ENCODE measurements around the gene TRNP1.

TRNP1 gene

DNA sequence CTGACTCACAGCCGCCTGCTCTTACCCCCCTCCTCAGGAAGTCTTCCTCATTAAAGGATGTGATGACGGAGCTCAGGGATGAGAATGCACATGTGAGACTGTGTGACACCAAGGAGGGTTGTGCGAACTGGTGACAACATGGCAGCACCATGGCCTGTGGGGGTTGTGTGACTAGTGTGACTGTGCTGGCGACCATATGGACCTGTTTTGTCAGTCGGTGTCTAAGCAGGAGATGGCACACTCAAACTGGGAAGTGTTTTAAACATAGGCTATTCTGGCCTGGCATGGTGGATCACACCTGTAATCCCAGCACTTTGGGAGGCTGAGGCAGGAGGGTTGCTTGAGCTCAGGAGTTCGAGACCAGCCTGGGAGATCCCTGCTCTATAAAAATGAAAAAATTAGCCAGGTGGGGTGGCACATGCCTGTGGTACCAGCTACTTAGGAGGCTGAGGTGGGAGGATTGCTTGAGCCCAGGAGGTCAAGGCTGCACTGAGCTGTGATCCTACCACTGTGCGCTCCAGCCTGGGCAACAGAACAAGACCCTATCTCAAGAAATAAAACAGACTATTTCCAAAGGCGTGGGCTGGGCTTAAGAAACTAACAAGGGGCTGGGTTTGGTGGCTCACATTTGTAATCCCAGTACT lies 7.4 kb downstream of the TRNP1 start:
- no peaks in the 10 kb centered on the region for H3K9me3 Mint-ChIP-seq
- H3K4me1 Mint-ChIP-seq (ENCODE audit: low read depth) = peaks cover 40% of the 10 kb centered on the region
- H3K4me3 Mint-ChIP-seq = no peak overlapping the region
- intact Hi-C loops (cut with micrococcal nuclease) = no loop called here
- H3K27me3 Mint-ChIP-seq = peaks cover 16% of the 10 kb centered on the region
- no peaks in the 10 kb centered on the region for H3K36me3 Mint-ChIP-seq (ENCODE audit: low read depth)
- peak overlapping the region; percentile 96 for H3K27ac Mint-ChIP-seq

DNA sequence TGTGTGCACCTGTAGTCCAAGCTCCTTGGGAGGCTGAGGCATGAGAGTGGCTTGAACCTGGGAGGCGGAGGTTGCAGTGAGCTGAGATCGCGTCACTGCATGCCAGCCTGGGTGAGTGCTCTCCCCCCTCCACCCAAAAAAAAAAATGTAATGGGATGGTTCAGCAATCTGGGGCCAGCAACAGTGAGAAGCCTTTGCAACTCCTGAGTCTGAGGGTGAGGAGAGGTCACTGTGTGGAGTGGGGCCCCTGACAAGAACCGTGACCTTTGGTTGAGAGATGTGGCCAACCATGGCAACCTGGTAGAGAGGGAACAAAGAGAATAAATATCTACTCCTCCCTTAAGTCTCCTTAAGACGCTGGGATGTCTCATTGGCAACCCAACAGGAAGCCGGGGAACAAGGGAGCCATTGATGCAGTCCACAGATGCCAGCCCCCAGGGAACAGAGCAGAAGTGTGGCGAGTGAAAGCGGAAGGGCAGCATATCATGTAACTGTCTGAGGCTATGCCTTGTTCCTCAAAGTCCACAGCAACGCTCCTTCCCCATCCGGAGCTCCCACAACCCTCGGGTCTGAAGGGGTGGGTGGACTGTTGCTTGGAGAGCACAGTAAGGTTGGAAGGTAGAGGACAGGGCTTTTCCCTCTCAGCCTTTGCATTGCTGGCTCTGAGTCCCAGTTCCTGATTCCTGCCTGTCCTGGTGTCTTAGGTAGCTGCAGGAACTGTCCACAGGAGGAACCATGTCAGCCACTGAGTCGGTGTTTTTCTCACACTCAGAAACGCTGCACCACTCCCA lies 8.3 kb downstream of the TRNP1 start:
- Mint-ChIP-seq H3K27me3 (peaks cover 8% of the 10 kb centered on the region), H3K27ac (peak overlapping the region; percentile 96), H3K9me3 (no peaks in the 10 kb centered on the region), H3K36me3 (ENCODE audit: low read depth) (no peaks in the 10 kb centered on the region), H3K4me1 (ENCODE audit: low read depth) (peaks cover 40% of the 10 kb centered on the region), H3K4me3 (peak overlapping the region; percentile 59)
- intact Hi-C loops (cut with micrococcal nuclease) = no loop called here

DNA sequence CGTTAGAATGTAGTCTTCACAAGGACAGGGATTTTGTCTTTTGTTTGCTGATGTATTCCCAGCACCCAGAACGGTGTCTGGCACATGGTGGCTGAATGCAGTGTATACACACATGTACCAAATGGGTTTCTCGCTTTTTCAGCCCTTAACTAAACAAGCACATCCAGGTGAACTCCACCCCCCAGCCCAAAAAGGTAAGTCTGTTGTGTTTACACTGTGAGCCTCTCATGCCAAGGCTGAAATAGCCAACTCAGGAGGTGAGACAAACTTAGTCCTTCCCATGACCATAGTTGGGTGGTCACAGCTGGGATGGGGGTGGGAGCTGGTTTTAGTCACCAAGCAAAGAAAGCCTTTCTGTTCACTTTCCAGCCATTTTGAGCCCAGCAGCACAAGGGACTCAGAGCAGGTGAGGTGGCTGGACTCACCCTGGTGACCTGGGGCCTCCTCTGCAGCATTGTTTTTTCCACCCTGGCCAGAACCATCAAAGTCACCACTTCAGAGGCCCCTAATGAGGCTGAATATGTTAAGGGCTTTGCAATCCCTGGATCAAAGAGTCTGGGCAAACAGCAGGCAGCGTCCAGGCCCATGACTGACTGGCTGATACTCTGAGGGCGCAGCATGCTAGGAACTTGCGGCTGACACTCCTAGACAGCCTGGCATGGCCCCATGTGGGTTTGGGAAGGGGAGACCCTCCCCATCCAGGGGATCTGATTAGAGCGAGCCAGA lies 10.4 kb downstream of the TRNP1 start:
- intact Hi-C loops (cut with micrococcal nuclease) = no loop called here
- Mint-ChIP-seq H3K36me3 (ENCODE audit: low read depth) (no peaks in the 10 kb centered on the region), H3K27ac (peak overlapping the region; percentile 23), H3K4me3 (no peak overlapping the region), H3K4me1 (ENCODE audit: low read depth) (peaks cover 37% of the 10 kb centered on the region), H3K9me3 (no peaks in the 10 kb centered on the region), H3K27me3 (no peaks in the 10 kb centered on the region)

DNA sequence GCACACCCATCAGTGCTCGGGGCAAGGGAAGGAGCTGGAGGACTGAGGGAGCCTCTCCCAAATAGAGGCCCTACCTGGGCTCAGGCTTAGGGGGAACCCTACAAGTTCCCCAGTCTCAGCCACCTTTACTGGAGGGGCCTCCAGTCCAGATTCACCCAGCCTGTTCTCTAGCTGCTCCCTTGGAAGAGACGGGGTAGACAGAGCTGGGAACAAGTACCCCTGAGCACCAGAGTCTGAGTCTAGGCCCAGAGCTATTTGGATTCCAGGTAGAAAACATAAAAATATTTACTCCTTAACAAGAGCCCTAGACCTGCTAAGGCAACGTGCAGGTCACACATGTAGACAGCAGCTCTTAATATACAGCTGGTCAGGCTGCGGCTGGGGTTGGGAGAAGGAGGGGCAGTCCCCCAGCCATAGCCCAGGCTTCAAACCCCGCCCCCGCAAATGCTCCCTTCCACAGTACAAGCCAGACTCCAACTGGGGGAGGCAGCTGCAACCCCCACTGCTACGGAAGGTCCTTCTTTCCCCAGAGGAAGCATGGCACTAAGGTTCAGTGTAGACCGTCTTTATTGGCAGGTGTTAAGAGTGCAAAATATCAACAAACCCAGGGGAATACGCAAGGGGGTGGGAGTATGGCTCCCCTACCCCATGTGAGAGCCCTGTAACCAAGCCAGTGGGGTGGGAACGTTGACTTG lies 11.1 kb downstream of the TRNP1 start:
- no peaks in the 10 kb centered on the region for H3K9me3 Mint-ChIP-seq
- peak overlapping the region; percentile 23 for H3K27ac Mint-ChIP-seq

DNA sequence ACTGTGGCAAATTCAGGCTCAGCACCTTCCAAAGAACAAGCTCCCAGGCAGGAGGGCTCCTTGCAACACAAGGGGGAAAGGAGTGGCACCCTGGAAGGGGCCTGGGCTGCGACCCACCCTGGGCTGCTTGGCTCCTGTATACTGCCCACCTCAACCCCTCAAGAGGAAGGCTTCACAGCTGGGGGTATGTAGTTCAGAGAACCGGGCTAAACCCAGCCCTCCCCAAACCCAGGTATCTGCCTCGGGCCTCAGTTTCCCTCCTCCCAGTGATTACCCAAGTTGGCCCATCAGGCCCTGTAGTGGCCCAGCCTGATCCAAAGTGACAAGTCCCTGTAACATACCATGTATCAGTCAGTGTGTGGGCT lies 11.7 kb downstream of the TRNP1 start:
- peaks cover 36% of the 10 kb centered on the region for H3K4me1 Mint-ChIP-seq (ENCODE audit: low read depth)
- H3K27me3 Mint-ChIP-seq = no peaks in the 10 kb centered on the region
- H3K9me3 Mint-ChIP-seq = no peaks in the 10 kb centered on the region
- no peaks in the 10 kb centered on the region for H3K36me3 Mint-ChIP-seq (ENCODE audit: low read depth)
- intact Hi-C loops (cut with micrococcal nuclease) = no loop called here
- no peak overlapping the region for H3K27ac Mint-ChIP-seq
- H3K4me3 Mint-ChIP-seq = no peak overlapping the region

More for the DNA sequence above, 11.1 kb downstream of the TRNP1 start:
- H3K4me1 Mint-ChIP-seq (ENCODE audit: low read depth) = peaks cover 37% of the 10 kb centered on the region
- H3K27me3 Mint-ChIP-seq = no peaks in the 10 kb centered on the region
- intact Hi-C loops (cut with micrococcal nuclease) = no loop called here
- H3K36me3 Mint-ChIP-seq (ENCODE audit: low read depth) = no peaks in the 10 kb centered on the region
- no peak overlapping the region for H3K4me3 Mint-ChIP-seq

DNA sequence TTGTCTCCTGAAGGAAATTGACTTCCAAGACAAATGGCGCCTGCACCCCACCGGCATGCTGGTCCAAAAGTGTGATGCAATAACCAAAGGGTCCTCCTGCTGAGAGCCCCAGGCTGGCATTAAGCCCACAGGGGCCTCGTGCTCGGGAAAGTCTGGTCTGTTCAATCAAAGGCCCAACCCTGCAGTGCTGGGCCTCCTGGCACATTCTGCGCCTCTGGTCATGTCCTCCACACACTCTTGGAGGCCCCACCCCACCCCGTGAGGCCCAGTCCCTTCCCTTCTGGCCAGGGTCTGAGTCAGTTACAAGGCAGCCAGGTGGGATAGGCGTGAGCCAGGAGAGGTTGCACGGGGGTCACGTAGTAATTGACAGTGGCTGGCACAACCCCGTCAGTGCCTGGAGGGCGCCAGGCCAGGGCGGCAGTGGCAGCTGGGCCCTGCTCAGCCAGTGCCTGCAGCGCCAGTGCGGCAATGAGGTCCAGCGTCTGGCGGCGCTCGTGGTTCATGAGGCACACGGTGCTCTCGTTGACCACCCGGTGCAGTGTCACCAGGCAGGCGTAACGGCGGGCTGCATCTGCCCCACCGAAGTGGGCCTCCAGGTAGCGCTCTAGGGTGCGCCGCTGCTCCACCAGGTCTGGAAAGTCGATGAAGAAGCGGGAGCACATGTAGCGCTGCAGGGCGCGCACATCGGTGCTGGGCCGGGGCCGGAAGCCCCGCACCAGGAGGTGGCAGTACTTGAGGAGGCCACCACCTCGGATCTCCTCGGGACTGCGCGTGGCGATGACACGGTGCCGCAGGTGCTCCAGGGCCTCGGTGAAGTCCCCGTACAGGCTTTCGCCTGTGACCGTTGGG lies 12.4 kb downstream of the TRNP1 start:
- peaks cover 2% of the 10 kb centered on the region for H3K27me3 Mint-ChIP-seq
- H3K27ac Mint-ChIP-seq = no peak overlapping the region
- peaks cover 34% of the 10 kb centered on the region for H3K4me1 Mint-ChIP-seq (ENCODE audit: low read depth)
- H3K36me3 Mint-ChIP-seq (ENCODE audit: low read depth) = no peaks in the 10 kb centered on the region
- intact Hi-C loops (cut with micrococcal nuclease) = no loop called here
- no peaks in the 10 kb centered on the region for H3K9me3 Mint-ChIP-seq
- H3K4me3 Mint-ChIP-seq = no peak overlapping the region

DNA sequence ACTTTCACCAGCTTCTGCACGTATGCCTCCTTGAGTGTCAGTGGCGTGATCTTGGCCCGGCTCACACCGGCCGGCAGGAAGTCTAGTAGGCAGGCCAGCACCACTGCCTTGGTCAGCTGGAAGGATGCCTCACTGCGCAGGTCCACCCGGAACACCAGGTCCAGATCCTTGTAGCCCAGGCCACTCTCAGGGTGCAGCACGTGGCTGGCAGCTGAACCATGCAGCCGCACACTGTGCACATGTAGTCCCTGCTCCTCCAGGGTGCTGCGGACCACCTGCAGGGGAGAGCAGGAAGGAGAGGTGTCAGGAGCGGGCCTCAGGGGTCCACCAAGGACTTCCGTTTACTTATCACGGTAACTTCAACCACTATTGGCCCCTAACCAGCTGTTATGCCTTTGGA lies 13.2 kb downstream of the TRNP1 start:
- Mint-ChIP-seq H3K4me3 (no peak overlapping the region), H3K4me1 (ENCODE audit: low read depth) (peaks cover 27% of the 10 kb centered on the region), H3K27ac (no peak overlapping the region), H3K9me3 (no peaks in the 10 kb centered on the region), H3K27me3 (peaks cover 6% of the 10 kb centered on the region), H3K36me3 (ENCODE audit: low read depth) (no peaks in the 10 kb centered on the region)
- intact Hi-C loops (cut with micrococcal nuclease) = no loop called here

DNA sequence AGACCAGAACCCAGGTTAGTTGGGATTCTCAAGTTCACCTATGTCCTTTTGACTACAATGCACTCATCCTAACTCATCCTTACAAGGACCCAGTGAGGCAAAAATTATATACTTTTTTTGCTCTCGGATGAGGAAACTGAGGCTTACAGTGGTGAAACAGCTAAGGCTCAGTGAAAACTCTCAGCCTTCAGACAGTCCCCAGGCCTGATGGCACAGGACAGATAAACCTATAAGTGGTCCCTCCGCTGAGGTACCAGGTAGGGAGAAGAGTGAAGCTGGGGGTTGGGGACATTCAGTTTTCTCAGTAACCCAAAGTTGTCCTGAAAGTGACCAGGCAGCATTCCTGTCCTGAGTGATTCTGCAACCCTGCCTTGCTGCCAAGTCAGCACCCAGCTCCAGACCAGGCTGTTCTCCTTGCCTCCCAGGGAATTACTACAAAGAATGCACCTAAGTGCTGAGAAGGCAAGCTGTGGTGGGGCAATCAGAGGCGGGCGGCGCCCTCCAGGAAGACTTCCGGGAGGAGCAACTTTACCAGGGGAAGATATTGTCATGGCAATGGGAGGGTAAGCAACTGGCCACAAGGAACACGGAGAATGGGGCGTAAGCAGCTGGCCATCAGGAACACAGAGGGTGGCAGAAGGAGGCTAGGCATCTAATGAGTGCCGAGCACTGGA lies 14.6 kb downstream of the TRNP1 start:
- intact Hi-C loops (cut with micrococcal nuclease) = no loop called here
- peaks cover 17% of the 10 kb centered on the region for H3K4me1 Mint-ChIP-seq (ENCODE audit: low read depth)
- no peak overlapping the region for H3K27ac Mint-ChIP-seq
- H3K27me3 Mint-ChIP-seq = peaks cover 14% of the 10 kb centered on the region
- H3K36me3 Mint-ChIP-seq (ENCODE audit: low read depth) = no peaks in the 10 kb centered on the region
- H3K4me3 Mint-ChIP-seq = no peak overlapping the region
- H3K9me3 Mint-ChIP-seq = no peaks in the 10 kb centered on the region

DNA sequence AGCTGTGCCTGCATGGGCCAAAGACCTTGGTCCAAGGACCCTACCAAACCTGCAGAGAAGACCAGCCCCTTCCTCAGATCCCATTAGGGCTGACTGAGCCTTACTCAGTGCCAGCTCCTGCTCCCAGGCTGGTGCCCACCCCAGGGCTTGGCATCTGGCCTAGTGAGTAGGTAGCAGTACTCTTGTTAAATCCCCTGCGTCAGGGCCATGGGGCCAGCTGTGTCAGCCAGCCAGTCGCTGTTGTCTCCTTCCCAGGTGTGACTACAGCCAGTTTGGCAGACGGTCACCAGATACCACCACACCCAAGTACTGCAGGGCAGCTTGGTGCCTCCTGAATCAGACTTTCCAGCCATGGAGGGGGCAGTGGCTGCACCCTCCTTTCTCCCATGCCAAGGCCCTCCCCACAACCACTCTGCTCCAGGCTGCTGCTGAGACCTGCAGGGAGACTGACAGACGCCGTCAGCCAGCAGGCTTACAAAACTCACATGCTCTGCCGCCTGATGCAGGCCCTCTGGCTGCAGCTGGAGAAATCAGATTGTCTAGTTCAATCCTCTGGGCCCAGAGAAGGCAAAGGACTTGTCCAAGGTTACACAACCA lies 16.2 kb downstream of the TRNP1 start:
- Mint-ChIP-seq H3K4me1 (ENCODE audit: low read depth) (peaks cover 18% of the 10 kb centered on the region), H3K4me3 (no peak overlapping the region), H3K36me3 (ENCODE audit: low read depth) (no peaks in the 10 kb centered on the region), H3K27me3 (peaks cover 14% of the 10 kb centered on the region), H3K27ac (no peak overlapping the region), H3K9me3 (no peaks in the 10 kb centered on the region)
- intact Hi-C loops (cut with micrococcal nuclease) = no loop called here

DNA sequence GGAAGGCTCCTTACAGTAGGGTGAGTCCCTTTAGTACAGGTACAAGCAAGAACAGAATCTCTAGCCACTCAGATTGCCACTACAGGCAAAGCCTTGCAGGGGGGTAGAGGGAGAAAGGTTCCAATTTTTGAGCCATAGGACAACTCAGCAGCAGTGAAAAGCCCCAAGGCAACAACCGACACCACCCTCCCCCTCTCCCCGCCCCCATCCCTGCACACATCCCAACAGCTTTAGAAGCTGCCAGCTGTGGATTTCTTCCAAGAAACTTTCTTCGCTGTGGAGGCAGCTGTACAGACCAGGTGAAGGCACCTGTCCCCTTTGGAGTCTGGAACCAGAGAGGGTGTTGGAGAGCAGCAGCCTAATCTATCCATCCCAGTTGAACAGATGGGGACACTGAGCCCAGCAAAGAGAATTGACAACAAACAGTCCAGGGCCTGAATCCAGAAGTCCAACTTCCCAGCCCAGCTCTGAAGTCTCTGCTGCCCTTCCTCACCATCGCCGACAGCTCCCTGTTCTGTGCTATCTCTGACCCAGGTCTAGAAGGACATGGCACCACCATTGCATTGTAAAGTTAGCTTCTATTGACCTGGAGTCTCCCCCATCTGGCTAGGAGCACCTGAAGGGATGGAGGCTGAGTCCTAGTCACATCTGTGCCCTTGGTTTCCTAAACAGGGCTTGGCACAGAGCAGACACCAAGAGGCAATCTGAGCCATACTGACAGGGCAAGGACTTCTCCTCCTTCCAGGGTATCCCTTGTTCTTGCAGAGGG lies 16.9 kb downstream of the TRNP1 start:
- intact Hi-C loops (cut with micrococcal nuclease) = no loop called here
- H3K4me3 Mint-ChIP-seq = no peak overlapping the region
- peaks cover 14% of the 10 kb centered on the region for H3K27me3 Mint-ChIP-seq
- H3K27ac Mint-ChIP-seq = no peak overlapping the region
- no peaks in the 10 kb centered on the region for H3K36me3 Mint-ChIP-seq (ENCODE audit: low read depth)
- no peaks in the 10 kb centered on the region for H3K9me3 Mint-ChIP-seq
- H3K4me1 Mint-ChIP-seq (ENCODE audit: low read depth) = peaks cover 22% of the 10 kb centered on the region

DNA sequence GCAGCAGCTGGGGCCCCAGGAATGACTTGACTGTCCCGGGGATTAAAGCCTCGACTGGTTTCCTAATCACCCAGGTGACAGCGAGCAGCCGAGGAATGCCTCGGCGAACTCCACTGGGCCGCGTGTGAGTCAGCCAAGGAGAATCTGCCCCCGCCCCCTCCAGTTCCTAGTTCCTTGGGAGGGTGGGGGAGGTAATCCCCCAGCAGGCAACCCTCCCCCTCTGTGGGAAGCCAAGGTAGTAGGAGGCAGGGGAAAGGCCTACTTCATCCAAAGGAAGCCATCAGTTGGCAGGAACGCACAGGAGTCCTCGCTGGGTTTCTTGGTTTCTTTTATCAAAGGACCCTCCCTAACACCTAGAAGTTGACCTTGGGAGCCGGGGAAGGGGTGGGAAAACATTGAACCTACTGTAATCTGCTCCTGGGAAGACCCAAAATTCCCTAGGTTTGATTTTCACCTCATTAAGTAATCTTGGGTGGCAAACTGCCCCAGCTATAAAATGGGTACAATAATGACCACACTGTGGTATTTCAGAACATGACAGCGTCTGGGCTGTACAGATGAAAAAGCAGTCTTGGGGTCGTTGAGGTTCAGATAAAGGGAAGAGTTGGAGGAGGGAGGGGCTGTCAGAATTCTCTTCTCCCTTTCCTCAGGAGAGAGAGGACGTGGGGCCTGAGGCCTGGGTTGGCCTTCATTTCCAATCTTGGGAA lies 17.7 kb downstream of the TRNP1 start:
- H3K4me3 Mint-ChIP-seq = no peak overlapping the region
- intact Hi-C loops (cut with micrococcal nuclease) = no loop called here
- no peaks in the 10 kb centered on the region for H3K9me3 Mint-ChIP-seq
- H3K4me1 Mint-ChIP-seq (ENCODE audit: low read depth) = peaks cover 23% of the 10 kb centered on the region
- no peak overlapping the region for H3K27ac Mint-ChIP-seq
- H3K36me3 Mint-ChIP-seq (ENCODE audit: low read depth) = no peaks in the 10 kb centered on the region
- H3K27me3 Mint-ChIP-seq = peaks cover 14% of the 10 kb centered on the region

Data from dendritic cell treated with granulocyte-macrophage colony-stimulating factor and Interleukin-4, amounts not matched to agents 40 ng/mL and 50 ng/mL, for 4 days (primary cell).